A549 (cell line): ENCODE results near the gene SLC25A11. TPM values are rescaled to one million over a fixed set of nuclear protein-coding genes. Genes with fewer than 3 reads are reported as not detected.

Experiments
- ATAC-seq, 2 experiments: fragments of 200-7000 bp in 1 of 2; fragments of >200 bp in 1 of 2; cut with Nextera tagmentation in 1 of 2; cut with Tn5 transposase in 1 of 2; 3 replicates each; pipeline versions ENCODE4 v1.8.0 to v1.9.1; 2018 to 2020; ENCODE audit warnings: mild to moderate bottlenecking in 1 of 2, moderate library complexity in 1 of 2
- CTCF ChIA-PET: fragments of 300-600 bp; sonication (Branson Sonifier 250); formaldehyde crosslinking; extraction: SDS; loops from one replicate; lab custom pipeline; 2021; ENCODE audit warnings: antibody characterized with exemption, inconsistent platforms; lab: Yijun Ruan, JAX
- POLR2A ChIA-PET: fragments of 350-600 bp; formaldehyde crosslinking; extraction: SDS; loops from one replicate; lab custom pipeline; 2021; ENCODE audit warnings: antibody characterized with exemption, inconsistent platforms; lab: Yijun Ruan, JAX
- DNase-seq, 2 experiments: peaks; one replicate each; pipeline versions ENCODE4 v3.0.0 to v3.0.0-alpha.2; 2011 to 2016; ENCODE audit warnings: low read depth in 1 of 2, low spot score in 1 of 2
- FAIRE-seq: peaks from 2 replicates; lab custom pipeline; 2011; peaks lifted over from hg19 to GRCh38; lab: Jason Lieb, UNC
- H3K27ac ChIP-seq, 2 experiments: fragments of >200 bp; sonication (Bioruptor Twin); formaldehyde crosslinking; 3 replicates each; pipeline ENCODE4 v1.5.1; 2016 to 2017
- H3K4me1 ChIP-seq: fragments of >200 bp; sonication (Bioruptor Twin); formaldehyde crosslinking; 3 replicates; pipeline ENCODE4 v1.6.1; 2016
- H3K4me2 ChIP-seq: fragments of >200 bp; sonication (Bioruptor Twin); formaldehyde crosslinking; 3 replicates; pipeline ENCODE4 v1.6.1; 2016
- H3K4me3 ChIP-seq: fragments of >200 bp; sonication (Bioruptor Twin); formaldehyde crosslinking; 3 replicates; pipeline ENCODE4 v1.5.1; 2016
- H3K9me3 ChIP-seq: fragments of >200 bp; sonication (Bioruptor Twin); formaldehyde crosslinking; 3 replicates; pipeline ENCODE4 v1.6.1; 2016
- CBX2 ChIP-seq: fragments of 200-600 bp; sonication (generic); IDR thresholded peaks from 2 replicates; pipeline ENCODE4 v1.6.1; 2016; ENCODE audit warnings: low read depth, mild to moderate bottlenecking, borderline replicate concordance
- CBX8 ChIP-seq: fragments of 200-600 bp; sonication (generic); IDR thresholded peaks from 2 replicates; pipeline ENCODE4 v1.6.1; 2016
- CEBPB ChIP-seq, 2 experiments: fragments of >200 bp in 1 of 2; sonication (Bioruptor Twin) in 1 of 2; formaldehyde crosslinking in 1 of 2; IDR thresholded peaks; 2 replicates each; pipeline ENCODE4 v1.6.1; 2012 to 2016
- CHD4 ChIP-seq: fragments of 200-600 bp; sonication (generic); IDR thresholded peaks from 2 replicates; pipeline ENCODE4 v1.6.1; 2016; ENCODE audit warnings: antibody characterized with exemption, mild to moderate bottlenecking, borderline replicate concordance
- EHMT2 ChIP-seq: fragments of 200-600 bp; sonication (generic); IDR thresholded peaks from 2 replicates; pipeline ENCODE4 v1.6.1; 2016; ENCODE audit warnings: antibody characterized with exemption, low read depth, mild to moderate bottlenecking, moderate library complexity
- HDAC2 ChIP-seq: fragments of 200-600 bp; sonication (generic); IDR thresholded peaks from 2 replicates; pipeline ENCODE4 v1.6.1; 2016
- JUN ChIP-seq, 2 experiments: fragments of >200 bp; sonication (Bioruptor Twin); formaldehyde crosslinking; IDR thresholded peaks; 2 replicates in 1 of 2; 3 replicates in 1 of 2; pipeline ENCODE4 v1.6.1; 2016 to 2017
- KDM1A ChIP-seq: fragments of 200-600 bp; sonication (generic); IDR thresholded peaks from 2 replicates; pipeline ENCODE4 v1.6.1; 2016; ENCODE audit warnings: low read depth, mild to moderate bottlenecking
- NFE2L2 ChIP-seq: fragments of 150-350 bp; conservative IDR thresholded peaks from 2 replicates; pipeline ENCODE4 v1.6.1; 2014; ENCODE audit warnings: low read length
- NR3C1 ChIP-seq: fragments of >200 bp; sonication (Bioruptor Twin); formaldehyde crosslinking; IDR thresholded peaks from 3 replicates; pipeline ENCODE4 v1.6.1; 2017
- POLR2AphosphoS2 ChIP-seq: conservative IDR thresholded peaks from 2 replicates; pipeline ENCODE4 v1.6.1; 2012; ENCODE audit warnings: low read length, improper control_type of control experiment, inconsistent platforms
- RCOR1 ChIP-seq: fragments of 150-350 bp; IDR thresholded peaks from 2 replicates; pipeline ENCODE4 v1.6.1; 2014; ENCODE audit warnings: antibody characterized with exemption, low read length, low read depth
- RFX5 ChIP-seq: fragments of 450-650 bp; IDR thresholded peaks from 2 replicates; pipeline ENCODE4 v1.7.1; 2014; ENCODE audit warnings: antibody characterized with exemption, mild to moderate bottlenecking, moderate library complexity
- WGBS: methylation state at CpG from one replicate; pipeline ENCODE4 v1.1.6; 2017; ENCODE audit errors: missing lambda C conversion rate; 5-methylcytosine and 5-hydroxymethylcytosine counted together
- polyA plus RNA-seq, 4 experiments: library from polyadenylated mRNA; depleted of rRNA in 3 of 4; stranded (reverse); fragments of >200 nt; fragmentation: RNase III in 1 of 4; extraction: RNeasy Plus Mini Kit Qiagen cat#74134 plus additional on column Dnase treatment in 1 of 4; gene quantifications; 2 replicates in 3 of 4; 3 replicates in 1 of 4; pipeline ENCODE4 v1.2.3, GENCODE V29; 2011 to 2017
- TF ChIP-seq, protein P1 (sequence below): fragments of 450-650 bp; IDR thresholded peaks from 2 replicates; pipeline ENCODE4 v1.6.1; 2014; ENCODE audit warnings: antibody characterized with exemption
- TF ChIP-seq, protein P2 (sequence below): fragments of 250-450 bp; sonication (Bioruptor Pico); IDR thresholded peaks from 2 replicates; pipeline ENCODE4 v1.5.0; 2021; ENCODE audit warnings: mild to moderate bottlenecking, moderate library complexity, borderline replicate concordance
- TF ChIP-seq, protein P3 (sequence below): fragments of >200 bp; sonication (Bioruptor Twin); formaldehyde crosslinking; IDR thresholded peaks from 2 replicates; pipeline ENCODE4 v1.6.1; 2016
- TF ChIP-seq, protein P4 (sequence below): fragments of >200 bp; sonication (Bioruptor Twin); formaldehyde crosslinking; IDR thresholded peaks from 3 replicates; pipeline ENCODE4 v1.5.1; 2016

Gene SLC25A11
- polyA plus RNA-seq, 2 of the 4 experiments (the other 2 are of a cell fraction), result 60.2 to 69.2 TPM

DNA sequence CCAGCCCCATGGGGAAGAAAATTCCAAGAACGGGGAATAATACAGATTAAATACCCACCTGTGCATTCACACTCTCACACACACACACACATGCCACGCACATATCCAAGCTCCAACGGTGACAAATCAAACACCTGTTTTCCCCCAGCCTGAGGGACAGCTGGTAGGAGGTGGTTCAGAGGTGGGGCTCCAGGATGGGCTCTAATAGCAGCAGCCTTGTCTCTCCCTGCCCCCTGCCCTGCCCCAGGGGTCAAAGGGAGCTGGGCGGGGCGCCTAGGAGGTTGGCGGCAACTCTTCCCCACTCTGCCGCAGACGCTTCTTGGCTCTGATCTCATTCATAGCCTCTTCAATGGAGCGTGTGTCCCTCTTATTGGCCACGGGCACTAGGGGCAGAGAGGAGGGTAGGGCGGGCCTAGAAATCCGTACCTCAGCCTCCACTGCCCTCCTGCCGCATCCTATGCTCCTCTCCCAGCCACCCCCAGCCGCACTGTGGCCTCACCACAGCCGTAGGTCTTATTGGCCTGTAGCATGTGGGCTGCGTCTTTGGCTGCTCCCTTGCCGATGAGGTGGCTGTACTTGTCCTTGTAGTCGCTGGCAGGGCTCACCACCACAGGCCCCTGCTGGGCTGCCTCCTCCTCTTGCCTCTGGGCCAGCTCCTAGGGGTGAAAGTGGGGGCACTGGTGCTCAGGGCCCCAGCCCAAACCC is 19.6 kb upstream of the SLC25A11 start:
- 89% methylated on average over 18 of the region's 18 CpGs for WGBS
- DNase-seq, result no peak
- Histone ChIP-seq H3K9me3 (no peaks in the 10 kb centered on the region), H3K4me1 (no peaks in the 10 kb centered on the region), H3K4me3 (no peak overlapping the region), H3K4me2 (no peak overlapping the region), H3K27ac (no peak overlapping the region)
- POLR2A ChIA-PET, result no interaction called here
- ATAC-seq, result peak; percentile 19 to 35
- no peak for FAIRE-seq
- CTCF ChIA-PET, result interaction anchor here (1.1 to 1.2 kb wide), 2 partner anchors 20 to 51 kb away, joined by 3 to 4 read pairs; partner anchors contain the start of genes RNF167 and SLC25A11
- TF ChIP-seq CHD4 (no peak), EHMT2 (no peak), CBX8 (no peak), KDM1A (no peak), JUN (IDR thresholded peaks at IDR 0.05) (no peak), NR3C1 (no peak), HDAC2 (no peak), NFE2L2 (no peak), CBX2 (no peak)
- TF ChIP-seq, protein P1, sequence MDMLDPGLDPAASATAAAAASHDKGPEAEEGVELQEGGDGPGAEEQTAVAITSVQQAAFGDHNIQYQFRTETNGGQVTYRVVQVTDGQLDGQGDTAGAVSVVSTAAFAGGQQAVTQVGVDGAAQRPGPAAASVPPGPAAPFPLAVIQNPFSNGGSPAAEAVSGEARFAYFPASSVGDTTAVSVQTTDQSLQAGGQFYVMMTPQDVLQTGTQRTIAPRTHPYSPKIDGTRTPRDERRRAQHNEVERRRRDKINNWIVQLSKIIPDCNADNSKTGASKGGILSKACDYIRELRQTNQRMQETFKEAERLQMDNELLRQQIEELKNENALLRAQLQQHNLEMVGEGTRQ, result no peak
- TF ChIP-seq, protein P2, sequence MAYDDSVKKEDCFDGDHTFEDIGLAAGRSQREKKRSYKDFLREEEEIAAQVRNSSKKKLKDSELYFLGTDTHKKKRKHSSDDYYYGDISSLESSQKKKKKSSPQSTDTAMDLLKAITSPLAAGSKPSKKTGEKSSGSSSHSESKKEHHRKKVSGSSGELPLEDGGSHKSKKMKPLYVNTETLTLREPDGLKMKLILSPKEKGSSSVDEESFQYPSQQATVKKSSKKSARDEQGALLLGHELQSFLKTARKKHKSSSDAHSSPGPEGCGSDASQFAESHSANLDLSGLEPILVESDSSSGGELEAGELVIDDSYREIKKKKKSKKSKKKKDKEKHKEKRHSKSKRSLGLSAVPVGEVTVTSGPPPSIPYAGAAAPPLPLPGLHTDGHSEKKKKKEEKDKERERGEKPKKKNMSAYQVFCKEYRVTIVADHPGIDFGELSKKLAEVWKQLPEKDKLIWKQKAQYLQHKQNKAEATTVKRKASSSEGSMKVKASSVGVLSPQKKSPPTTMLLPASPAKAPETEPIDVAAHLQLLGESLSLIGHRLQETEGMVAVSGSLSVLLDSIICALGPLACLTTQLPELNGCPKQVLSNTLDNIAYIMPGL (CRISPR knock-in tag), result no peak
- TF ChIP-seq, protein P3, sequence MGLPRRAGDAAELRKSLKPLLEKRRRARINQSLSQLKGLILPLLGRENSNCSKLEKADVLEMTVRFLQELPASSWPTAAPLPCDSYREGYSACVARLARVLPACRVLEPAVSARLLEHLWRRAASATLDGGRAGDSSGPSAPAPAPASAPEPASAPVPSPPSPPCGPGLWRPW, result no peak

GRCh38 chr17:4958102-4958501 is 18.3 kb upstream of the SLC25A11 start:
- H3K4me2 ChIP-seq, result no peak overlapping the region
- POLR2A ChIA-PET, result interaction anchor here (0.6 to 2.0 kb wide), 3 partner anchors 9 to 61 kb away, joined by 3 to 14 read pairs (median 6); partner anchors contain the start of genes RNF167, SLC25A11 and SPAG7
- ATAC-seq, result no peak
- WGBS, result 69% methylated on average over 3 of the region's 3 CpGs
- H3K27ac ChIP-seq, result no peak overlapping the region
- no peak for FAIRE-seq
- TF ChIP-seq NFE2L2, result no peak
- TF ChIP-seq, all 56 proteins: peak for 0
- no peak for DNase-seq
- no peak overlapping the region for H3K4me3 ChIP-seq
- peaks cover 6% of the 10 kb centered on the region; the same call in 1 of the 3 replicates for H3K4me1 ChIP-seq
- CTCF ChIA-PET, result interaction anchor here (2.0 to 4.7 kb wide), 3 partner anchors 23 to 49 kb away, joined by 7 to 28 read pairs (median 14); partner anchors contain the start of gene CAMTA2
- no peaks in the 10 kb centered on the region for H3K9me3 ChIP-seq

GRCh38 chr17:4956493-4957061 is 16.7 kb upstream of the SLC25A11 start:
- Histone ChIP-seq H3K4me1 (peaks cover 17% of the 10 kb centered on the region), H3K4me2 (no peak overlapping the region), H3K9me3 (no peaks in the 10 kb centered on the region), H3K4me3 (no peak overlapping the region)
- CTCF ChIA-PET, result interaction anchor here (0.6 to 7.1 kb wide), 8 partner anchors 8 to 74 kb away, joined by 3 to 63 read pairs (median 5); partner anchors contain the start of genes CAMTA2 and SPAG7
- no peak for FAIRE-seq
- DNase-seq, result no peak
- WGBS, result 91% methylated on average over 10 of the region's 10 CpGs
- POLR2A ChIA-PET, result interaction anchor here (2.0 kb wide), 1 partner anchor 11 kb away, joined by 14 read pairs; the partner anchor contains the start of gene SPAG7
- ATAC-seq, result no peak
- peak; percentile 28; the same call in 1 of the 2 replicates for TF ChIP-seq POLR2AphosphoS2
- TF ChIP-seq CEBPB (IDR thresholded peaks at IDR 0.05), result no peak
- TF ChIP-seq, protein P4, sequence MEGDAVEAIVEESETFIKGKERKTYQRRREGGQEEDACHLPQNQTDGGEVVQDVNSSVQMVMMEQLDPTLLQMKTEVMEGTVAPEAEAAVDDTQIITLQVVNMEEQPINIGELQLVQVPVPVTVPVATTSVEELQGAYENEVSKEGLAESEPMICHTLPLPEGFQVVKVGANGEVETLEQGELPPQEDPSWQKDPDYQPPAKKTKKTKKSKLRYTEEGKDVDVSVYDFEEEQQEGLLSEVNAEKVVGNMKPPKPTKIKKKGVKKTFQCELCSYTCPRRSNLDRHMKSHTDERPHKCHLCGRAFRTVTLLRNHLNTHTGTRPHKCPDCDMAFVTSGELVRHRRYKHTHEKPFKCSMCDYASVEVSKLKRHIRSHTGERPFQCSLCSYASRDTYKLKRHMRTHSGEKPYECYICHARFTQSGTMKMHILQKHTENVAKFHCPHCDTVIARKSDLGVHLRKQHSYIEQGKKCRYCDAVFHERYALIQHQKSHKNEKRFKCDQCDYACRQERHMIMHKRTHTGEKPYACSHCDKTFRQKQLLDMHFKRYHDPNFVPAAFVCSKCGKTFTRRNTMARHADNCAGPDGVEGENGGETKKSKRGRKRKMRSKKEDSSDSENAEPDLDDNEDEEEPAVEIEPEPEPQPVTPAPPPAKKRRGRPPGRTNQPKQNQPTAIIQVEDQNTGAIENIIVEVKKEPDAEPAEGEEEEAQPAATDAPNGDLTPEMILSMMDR, result peak; percentile 24; the same call in 2 of the 3 replicates
- TF ChIP-seq RFX5, result no peak
- peak in 1 of 2 experiments; percentile 25; a peak in 1 of 5 replicates for TF ChIP-seq JUN (IDR thresholded peaks at IDR 0.05)
- no peak for TF ChIP-seq RCOR1
- TF ChIP-seq, all 56 proteins: peak for 3
- no peak overlapping the region for H3K27ac ChIP-seq
